ENCODE data around the gene SEMA5A. TPM values are rescaled to one million over a fixed set of nuclear protein-coding genes. Genes with fewer than 3 reads are reported as not detected.

Gene SEMA5A
- polyA plus RNA-seq, 1 of the 3 experiments (the other 2 are of a cell fraction), result 0.58 TPM

DNA sequence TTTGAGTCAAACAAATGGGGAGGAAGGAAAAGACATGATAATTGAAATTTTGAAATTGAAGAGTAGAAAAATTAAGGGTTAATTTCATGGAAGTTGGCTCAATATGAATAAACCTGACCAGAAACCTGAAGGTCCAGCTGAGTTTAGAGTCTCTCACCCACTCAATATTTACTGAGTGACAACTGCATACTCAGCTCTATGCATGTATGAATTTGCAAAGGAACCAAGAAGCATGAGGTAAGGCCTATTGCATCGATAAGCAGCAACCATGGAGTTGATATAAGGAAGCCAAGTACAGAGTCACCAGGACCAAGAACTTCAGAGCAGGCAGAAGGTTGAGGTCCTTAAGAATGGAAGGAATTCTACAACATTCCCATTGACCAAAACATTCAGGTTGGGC, 163.4 kb downstream of the SEMA5A start (continued):
- TF ChIP-seq, protein P1, sequence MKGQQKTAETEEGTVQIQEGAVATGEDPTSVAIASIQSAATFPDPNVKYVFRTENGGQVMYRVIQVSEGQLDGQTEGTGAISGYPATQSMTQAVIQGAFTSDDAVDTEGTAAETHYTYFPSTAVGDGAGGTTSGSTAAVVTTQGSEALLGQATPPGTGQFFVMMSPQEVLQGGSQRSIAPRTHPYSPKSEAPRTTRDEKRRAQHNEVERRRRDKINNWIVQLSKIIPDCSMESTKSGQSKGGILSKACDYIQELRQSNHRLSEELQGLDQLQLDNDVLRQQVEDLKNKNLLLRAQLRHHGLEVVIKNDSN (IDR thresholded peaks at IDR 0.05; ENCODE audit: borderline replicate concordance, low read depth), result no peak
- TF ChIP-seq NRF1 (IDR thresholded peaks at IDR 0.05; ENCODE audit: low read depth, low read length) (no peak), RFX5 (IDR thresholded peaks at IDR 0.05; ENCODE audit: low read length) (no peak), GATA2 (CRISPR knock-in tag; IDR thresholded peaks at IDR 0.05) (no peak), SMC3 (IDR thresholded peaks at IDR 0.05; ENCODE audit: low read depth, low read length) (no peak), FOXM1 (IDR thresholded peaks at IDR 0.05; ENCODE audit: low read depth) (no peak), MEF2A (IDR thresholded peaks at IDR 0.05; ENCODE audit: borderline replicate concordance, low read depth) (no peak)

DNA sequence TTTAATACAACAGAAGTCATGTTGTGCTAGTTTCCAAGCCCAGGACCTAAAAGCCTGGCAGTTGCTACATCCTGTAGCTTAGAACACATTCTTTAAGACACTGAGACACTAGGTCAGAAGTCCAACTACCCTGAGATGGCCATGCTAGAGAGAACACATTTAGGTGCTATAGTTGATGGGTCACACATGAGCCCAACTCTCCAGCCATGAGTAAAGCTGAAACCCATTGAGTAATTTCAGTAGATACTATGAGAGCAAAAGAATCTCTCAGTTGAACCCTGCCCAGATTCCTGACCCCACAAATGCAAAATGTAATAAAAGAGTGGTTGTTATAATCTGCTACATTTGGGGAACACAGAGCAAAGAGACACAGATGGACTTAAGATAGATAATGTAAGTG, 164.4 kb downstream of the SEMA5A start:
- Histone ChIP-seq H3K4me1 (ENCODE audit: control insufficient read depth in 1 of 2, insufficient read depth in 2 of 2, low read depth in 1 of 2, low read length in 1 of 2) (no peaks in the 10 kb centered on the region; a peak in 1 of 4 replicates), H3K27me3 (ENCODE audit: insufficient read depth) (no peaks in the 10 kb centered on the region), H3K79me2 (ENCODE audit: insufficient read depth) (no peaks in the 10 kb centered on the region), H2AFZ (ENCODE audit: low read depth) (no peak overlapping the region), H3K4me3 (ENCODE audit: low read depth in 2 of 2, low read length in 1 of 2) (no peak overlapping the region), H4K20me1 (ENCODE audit: insufficient read depth) (no peaks in the 10 kb centered on the region), H3K27ac (ENCODE audit: low read depth in 2 of 2, low read length in 1 of 2) (no peak overlapping the region), H3F3A (replicated peaks; ENCODE audit: insufficient read depth) (peaks cover 4% of the 10 kb centered on the region), H3K36me3 (replicated peaks in 1 of 2; ENCODE audit: control insufficient read depth in 1 of 2, insufficient read depth in 2 of 2, low read length in 1 of 2) (peaks cover 0 to 8% of the 10 kb centered on the region in 2 experiments), H3K9ac (no peak overlapping the region), H3K9me3 (no peaks in the 10 kb centered on the region), H3K4me2 (no peak overlapping the region), H3K9me2 (no peaks in the 10 kb centered on the region)
- POLR2A ChIA-PET, result no interaction called here
- CTCF ChIA-PET, result interaction anchor here (1.8 kb wide), 1 partner anchor 162 kb away, joined by 5 read pairs; no protein-coding TSS in a partner anchor
- TF ChIP-seq CHD2 (IDR thresholded peaks at IDR 0.05; ENCODE audit: low read length, partially characterized antibody), result no peak
- TF ChIP-seq ELF1 (IDR thresholded peaks at IDR 0.05), result no peak
- TF ChIP-seq POLR2AphosphoS5 (IDR thresholded peaks at IDR 0.05; ENCODE audit: low read depth, low read length), result no peak
- TF ChIP-seq, protein P2, sequence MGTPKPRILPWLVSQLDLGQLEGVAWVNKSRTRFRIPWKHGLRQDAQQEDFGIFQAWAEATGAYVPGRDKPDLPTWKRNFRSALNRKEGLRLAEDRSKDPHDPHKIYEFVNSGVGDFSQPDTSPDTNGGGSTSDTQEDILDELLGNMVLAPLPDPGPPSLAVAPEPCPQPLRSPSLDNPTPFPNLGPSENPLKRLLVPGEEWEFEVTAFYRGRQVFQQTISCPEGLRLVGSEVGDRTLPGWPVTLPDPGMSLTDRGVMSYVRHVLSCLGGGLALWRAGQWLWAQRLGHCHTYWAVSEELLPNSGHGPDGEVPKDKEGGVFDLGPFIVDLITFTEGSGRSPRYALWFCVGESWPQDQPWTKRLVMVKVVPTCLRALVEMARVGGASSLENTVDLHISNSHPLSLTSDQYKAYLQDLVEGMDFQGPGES (IDR thresholded peaks at IDR 0.05; ENCODE audit: low read depth, low read length), result no peak
- no peak for TF ChIP-seq TCF12 (IDR thresholded peaks at IDR 0.05)
- no peak for DNase-seq

DNA sequence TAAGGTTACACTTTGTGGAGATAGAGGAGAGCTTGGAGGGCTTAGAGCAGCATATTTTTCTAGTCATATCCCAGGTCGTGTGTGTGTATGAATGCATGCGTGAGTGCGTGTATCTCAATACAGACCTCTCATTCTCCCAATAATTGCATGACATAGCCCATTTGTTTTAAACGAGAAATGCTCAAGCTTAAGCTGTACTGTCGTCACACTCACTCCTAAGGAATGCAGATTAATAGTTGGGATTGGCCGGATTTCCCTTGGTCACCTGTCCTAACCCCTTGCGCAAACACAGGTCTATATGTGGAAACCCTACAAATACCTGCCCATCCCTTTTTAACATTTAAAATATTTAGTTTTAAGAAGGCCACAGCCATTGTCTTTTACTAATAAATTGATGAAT, 165.8 kb downstream of the SEMA5A start:
- ChIA-PET CTCF (interaction anchor here (1.8 kb wide), 1 partner anchor 164 kb away, joined by 5 read pairs; no protein-coding TSS in a partner anchor), POLR2A (no interaction called here)
- Histone ChIP-seq H3K4me1 (ENCODE audit: control insufficient read depth in 1 of 2, insufficient read depth in 2 of 2, low read depth in 1 of 2, low read length in 1 of 2) (no peaks in the 10 kb centered on the region), H3K9me3 (no peaks in the 10 kb centered on the region), H3K4me3 (ENCODE audit: low read depth in 2 of 2, low read length in 1 of 2) (no peak overlapping the region), H3K79me2 (ENCODE audit: insufficient read depth) (no peaks in the 10 kb centered on the region), H3K9me2 (no peaks in the 10 kb centered on the region), H3F3A (replicated peaks; ENCODE audit: insufficient read depth) (peaks cover 4% of the 10 kb centered on the region), H4K20me1 (ENCODE audit: insufficient read depth) (no peaks in the 10 kb centered on the region), H3K27ac (ENCODE audit: low read depth in 2 of 2, low read length in 1 of 2) (no peak overlapping the region), H3K9ac (no peak overlapping the region), H3K36me3 (replicated peaks in 1 of 2; ENCODE audit: control insufficient read depth in 1 of 2, insufficient read depth in 2 of 2, low read length in 1 of 2) (peaks cover 0 to 8% of the 10 kb centered on the region in 2 experiments), H3K27me3 (ENCODE audit: insufficient read depth) (no peaks in the 10 kb centered on the region), H2AFZ (ENCODE audit: low read depth) (no peak overlapping the region), H3K4me2 (no peak overlapping the region)
- no peak for TF ChIP-seq CHD2 (IDR thresholded peaks at IDR 0.05; ENCODE audit: low read length, partially characterized antibody)
- TF ChIP-seq, protein P3, sequence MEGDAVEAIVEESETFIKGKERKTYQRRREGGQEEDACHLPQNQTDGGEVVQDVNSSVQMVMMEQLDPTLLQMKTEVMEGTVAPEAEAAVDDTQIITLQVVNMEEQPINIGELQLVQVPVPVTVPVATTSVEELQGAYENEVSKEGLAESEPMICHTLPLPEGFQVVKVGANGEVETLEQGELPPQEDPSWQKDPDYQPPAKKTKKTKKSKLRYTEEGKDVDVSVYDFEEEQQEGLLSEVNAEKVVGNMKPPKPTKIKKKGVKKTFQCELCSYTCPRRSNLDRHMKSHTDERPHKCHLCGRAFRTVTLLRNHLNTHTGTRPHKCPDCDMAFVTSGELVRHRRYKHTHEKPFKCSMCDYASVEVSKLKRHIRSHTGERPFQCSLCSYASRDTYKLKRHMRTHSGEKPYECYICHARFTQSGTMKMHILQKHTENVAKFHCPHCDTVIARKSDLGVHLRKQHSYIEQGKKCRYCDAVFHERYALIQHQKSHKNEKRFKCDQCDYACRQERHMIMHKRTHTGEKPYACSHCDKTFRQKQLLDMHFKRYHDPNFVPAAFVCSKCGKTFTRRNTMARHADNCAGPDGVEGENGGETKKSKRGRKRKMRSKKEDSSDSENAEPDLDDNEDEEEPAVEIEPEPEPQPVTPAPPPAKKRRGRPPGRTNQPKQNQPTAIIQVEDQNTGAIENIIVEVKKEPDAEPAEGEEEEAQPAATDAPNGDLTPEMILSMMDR (IDR thresholded peaks at IDR 0.05), result no peak
- no peak for TF ChIP-seq NRF1 (IDR thresholded peaks at IDR 0.05; ENCODE audit: low read depth, low read length)
- no peak for TF ChIP-seq RAD21 (IDR thresholded peaks at IDR 0.05; ENCODE audit: low read length)
- no peak for TF ChIP-seq TCF12 (IDR thresholded peaks at IDR 0.05)
- TF ChIP-seq POLR2AphosphoS5 (IDR thresholded peaks at IDR 0.05; ENCODE audit: low read depth, low read length), result no peak
- TF ChIP-seq ELF1 (IDR thresholded peaks at IDR 0.05), result no peak
- TF ChIP-seq, protein P4, sequence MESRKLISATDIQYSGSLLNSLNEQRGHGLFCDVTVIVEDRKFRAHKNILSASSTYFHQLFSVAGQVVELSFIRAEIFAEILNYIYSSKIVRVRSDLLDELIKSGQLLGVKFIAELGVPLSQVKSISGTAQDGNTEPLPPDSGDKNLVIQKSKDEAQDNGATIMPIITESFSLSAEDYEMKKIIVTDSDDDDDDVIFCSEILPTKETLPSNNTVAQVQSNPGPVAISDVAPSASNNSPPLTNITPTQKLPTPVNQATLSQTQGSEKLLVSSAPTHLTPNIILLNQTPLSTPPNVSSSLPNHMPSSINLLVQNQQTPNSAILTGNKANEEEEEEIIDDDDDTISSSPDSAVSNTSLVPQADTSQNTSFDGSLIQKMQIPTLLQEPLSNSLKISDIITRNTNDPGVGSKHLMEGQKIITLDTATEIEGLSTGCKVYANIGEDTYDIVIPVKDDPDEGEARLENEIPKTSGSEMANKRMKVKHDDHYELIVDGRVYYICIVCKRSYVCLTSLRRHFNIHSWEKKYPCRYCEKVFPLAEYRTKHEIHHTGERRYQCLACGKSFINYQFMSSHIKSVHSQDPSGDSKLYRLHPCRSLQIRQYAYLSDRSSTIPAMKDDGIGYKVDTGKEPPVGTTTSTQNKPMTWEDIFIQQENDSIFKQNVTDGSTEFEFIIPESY (IDR thresholded peaks at IDR 0.05; ENCODE audit: borderline replicate concordance, low read depth), result no peak
- TF ChIP-seq, protein P2 (IDR thresholded peaks at IDR 0.05; ENCODE audit: low read depth, low read length), result no peak
- TF ChIP-seq, protein P1 (IDR thresholded peaks at IDR 0.05; ENCODE audit: borderline replicate concordance, low read depth), result no peak
- no peak for DNase-seq
- WGBS (ENCODE audit: low lambda C conversion rate), result 60% methylated on average over 7 of the region's 7 CpGs
